Measurements from ENCODE around the gene LRRC40. TPM values are rescaled to one million over a fixed set of nuclear protein-coding genes. Genes with fewer than 3 reads are reported as not detected.

Gene LRRC40
- polyA plus RNA-seq, 1 donor (not counting 4 experiments of a cell fraction or from before 2014, with no cell fraction given) = 28.5 TPM

GRCh38 chr1:70205071-70205433 is 327 bp downstream of the LRRC40 start:
- Histone ChIP-seq H3K4me1 (ENCODE audit: control insufficient read depth, extremely low read depth, insufficient read depth, low read length) (peaks cover 12% of the 10 kb centered on the region), H3K9me1 (ENCODE audit: control insufficient read depth, extremely low read depth, insufficient read depth, low read length) (no peaks in the 10 kb centered on the region), H3K9me3 (ENCODE audit: control insufficient read depth, low read depth, low read length) (no peaks in the 10 kb centered on the region), H3K9ac (ENCODE audit: control insufficient read depth, extremely low read depth, insufficient read depth, low read length) (peak overlapping the region; percentile 99), H3K79me2 (ENCODE audit: control insufficient read depth, insufficient read depth, low read length) (peaks cover 96% of the 10 kb centered on the region), H3K4me2 (ENCODE audit: control insufficient read depth, extremely low read depth, insufficient read depth, low read depth, low read length) (peak overlapping the region; percentile 85), H3K27ac (ENCODE audit: control insufficient read depth, insufficient read depth, low read length) (peak overlapping the region; percentile 99), H3K36me3 (ENCODE audit: control insufficient read depth in 2 of 2, extremely low read depth in 1 of 2, insufficient read depth in 2 of 2, low read length in 2 of 2) (peaks cover 6 to 14% of the 10 kb centered on the region in 2 experiments), H4K20me1 (ENCODE audit: control insufficient read depth, extremely low read depth, insufficient read depth, low read length) (no peaks in the 10 kb centered on the region), H3K4me3 (ENCODE audit: control insufficient read depth in 2 of 3, extremely low read depth in 1 of 3, insufficient read depth in 2 of 3, low read depth in 1 of 3, low read length in 3 of 3) (peak overlapping the region; percentile 69 to 100 (median 90)), H2AFZ (ENCODE audit: control insufficient read depth, low read length) (peak overlapping the region; percentile 98), H3K27me3 (ENCODE audit: control insufficient read depth, extremely low read depth, insufficient read depth, low read length) (no peaks in the 10 kb centered on the region)
- no peak for TF ChIP-seq EZH2 (IDR thresholded peaks at IDR 0.05; ENCODE audit: low read length)
- TF ChIP-seq CTCF (optimal IDR thresholded peaks at IDR 0.05 in 1 of 3, IDR thresholded peaks at IDR 0.05 in 1 of 3, conservative IDR thresholded peaks at IDR 0.05 in 1 of 3; ENCODE audit: extremely low read depth in 1 of 3, insufficient read depth in 2 of 3, low read length in 3 of 3) = no peak
- dilution Hi-C loops (cut with MboI; ENCODE audit: extremely low pct_ligation_motif_present, low sequenced_read_pairs) = no loop called here
- DNase-seq (ENCODE audit: low read depth, low spot score) (no peak), FAIRE-seq (no peak)

GRCh38 chr1:70204600-70204999 is 779 bp downstream of the LRRC40 start:
- Histone ChIP-seq H4K20me1 (ENCODE audit: control insufficient read depth, extremely low read depth, insufficient read depth, low read length) (no peaks in the 10 kb centered on the region), H3K27ac (ENCODE audit: control insufficient read depth, insufficient read depth, low read length) (peak overlapping the region; percentile 99), H3K9me1 (ENCODE audit: control insufficient read depth, extremely low read depth, insufficient read depth, low read length) (no peaks in the 10 kb centered on the region), H3K27me3 (ENCODE audit: control insufficient read depth, extremely low read depth, insufficient read depth, low read length) (no peaks in the 10 kb centered on the region), H3K4me3 (ENCODE audit: control insufficient read depth in 2 of 3, extremely low read depth in 1 of 3, insufficient read depth in 2 of 3, low read depth in 1 of 3, low read length in 3 of 3) (peak overlapping the region; percentile 69 to 100 (median 90)), H3K9me3 (ENCODE audit: control insufficient read depth, low read depth, low read length) (no peaks in the 10 kb centered on the region), H3K9ac (ENCODE audit: control insufficient read depth, extremely low read depth, insufficient read depth, low read length) (peak overlapping the region; percentile 99), H3K4me2 (ENCODE audit: control insufficient read depth, extremely low read depth, insufficient read depth, low read depth, low read length) (peak overlapping the region; percentile 85), H3K36me3 (ENCODE audit: control insufficient read depth in 2 of 2, extremely low read depth in 1 of 2, insufficient read depth in 2 of 2, low read length in 2 of 2) (peaks cover 6 to 14% of the 10 kb centered on the region in 2 experiments), H3K4me1 (ENCODE audit: control insufficient read depth, extremely low read depth, insufficient read depth, low read length) (peaks cover 12% of the 10 kb centered on the region), H2AFZ (ENCODE audit: control insufficient read depth, low read length) (peak overlapping the region; percentile 98), H3K79me2 (ENCODE audit: control insufficient read depth, insufficient read depth, low read length) (peaks cover 96% of the 10 kb centered on the region)
- TF ChIP-seq EZH2 (IDR thresholded peaks at IDR 0.05; ENCODE audit: low read length) (no peak), CTCF (optimal IDR thresholded peaks at IDR 0.05 in 1 of 3, IDR thresholded peaks at IDR 0.05 in 1 of 3, conservative IDR thresholded peaks at IDR 0.05 in 1 of 3; ENCODE audit: extremely low read depth in 1 of 3, insufficient read depth in 2 of 3, low read length in 3 of 3) (no peak)
- no peak for DNase-seq (ENCODE audit: low read depth, low spot score)
- no peak for FAIRE-seq
- dilution Hi-C loops (cut with MboI; ENCODE audit: extremely low pct_ligation_motif_present, low sequenced_read_pairs) = no loop called here
